SK-N-SH (cell line): ENCODE data around the gene ZNF385A.

Experiments
- CTCF ChIP-seq: fragments of 200-600 bp; sonication (generic); IDR thresholded peaks from 2 replicates; pipeline ENCODE4 v1.6.1; 2017; ENCODE audit warnings: antibody characterized with exemption, mild to moderate bottlenecking, moderate library complexity
- EZH2phosphoT487 ChIP-seq: fragments of 200-600 bp; sonication (generic); IDR thresholded peaks from 2 replicates; pipeline ENCODE4 v1.6.1; 2017; ENCODE audit warnings: low read depth, mixed run types, mild to moderate bottlenecking, antibody characterized with exemption, moderate library complexity, borderline replicate concordance
- FOXM1 ChIP-seq: IDR thresholded peaks from 2 replicates; pipeline ENCODE4 v1.4.0; 2012; ENCODE audit warnings: low read depth, mild to moderate bottlenecking
- POLR2AphosphoS5 ChIP-seq: IDR thresholded peaks from 2 replicates; pipeline ENCODE4 v1.6.1; 2012; ENCODE audit warnings: low read depth, low read length
- USF2 ChIP-seq: fragments of 150-350 bp; IDR thresholded peaks from 2 replicates; pipeline ENCODE4 v1.6.1; 2017; ENCODE audit warnings: antibody characterized with exemption, low read length, low read depth, borderline replicate concordance
- YY1 ChIP-seq: IDR thresholded peaks from 2 replicates; pipeline ENCODE4 v1.4.0; 2012; ENCODE audit warnings: low read depth, mild to moderate bottlenecking

- no peak for TF ChIP-seq CTCF
- no peak for TF ChIP-seq POLR2AphosphoS5
- no peak for TF ChIP-seq EZH2phosphoT487
- TF ChIP-seq FOXM1 = no peak
- no peak for TF ChIP-seq USF2
- no peak for TF ChIP-seq YY1
Measured at GRCh38 chr12:54357506-54358190, 26.9 kb downstream of the ZNF385A start.
